HL-60 (cell line): ENCODE results near the gene TGFBR3.

Experiments
- CTCF ChIP-seq: IDR thresholded peaks from one replicate; pipeline ENCODE4 v1.5.1; 2011; ENCODE audit warnings: low read length, control low read depth, inconsistent platforms; ENCODE audit not compliant: insufficient read depth
- POLR2AphosphoS5 ChIP-seq: IDR thresholded peaks from 2 replicates; pipeline ENCODE4 v1.6.1; 2012; ENCODE audit warnings: low read depth
- REST ChIP-seq: IDR thresholded peaks from 2 replicates; pipeline ENCODE4 v1.6.1; 2012; ENCODE audit warnings: low read depth; ENCODE audit not compliant: insufficient replicate concordance
- SPI1 ChIP-seq: IDR thresholded peaks from 2 replicates; pipeline ENCODE4 v1.6.1; 2012; ENCODE audit warnings: low read depth, mild to moderate bottlenecking, borderline replicate concordance

DNA sequence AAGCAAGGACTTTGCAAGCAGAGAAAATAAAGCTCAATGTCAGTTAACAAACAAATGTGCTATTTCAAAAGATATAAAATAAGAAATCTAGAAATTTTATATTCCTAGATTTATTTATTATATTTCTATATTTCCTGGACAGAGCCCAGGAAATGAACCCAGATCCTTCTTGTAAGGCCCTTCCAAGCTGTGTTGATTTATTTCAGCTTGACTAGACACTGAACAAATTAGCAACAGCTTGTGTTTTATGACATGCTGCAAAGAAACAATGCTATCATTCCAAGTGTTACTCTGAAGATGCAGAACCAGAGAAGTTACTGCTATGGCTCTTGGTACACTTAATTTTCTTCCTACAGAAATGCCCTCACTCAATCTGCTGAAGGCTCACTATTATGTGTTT is 6.2 kb downstream of the TGFBR3 start:
- TF ChIP-seq CTCF (no peak), SPI1 (no peak), REST (no peak), POLR2AphosphoS5 (no peak)
